Fibroblast of upper back skin (primary cell): ENCODE measurements around the gene TMEM225B.
"Not testable (repeated sequence)": the region's sequence is repeated elsewhere in the genome, so short reads cannot be mapped to it uniquely, and the experiment has no call there.

Experiments
- DNase-seq: peaks from one replicate; pipeline ENCODE4 v3.0.0-alpha.2; 2013

TMEM225B gene

DNA sequence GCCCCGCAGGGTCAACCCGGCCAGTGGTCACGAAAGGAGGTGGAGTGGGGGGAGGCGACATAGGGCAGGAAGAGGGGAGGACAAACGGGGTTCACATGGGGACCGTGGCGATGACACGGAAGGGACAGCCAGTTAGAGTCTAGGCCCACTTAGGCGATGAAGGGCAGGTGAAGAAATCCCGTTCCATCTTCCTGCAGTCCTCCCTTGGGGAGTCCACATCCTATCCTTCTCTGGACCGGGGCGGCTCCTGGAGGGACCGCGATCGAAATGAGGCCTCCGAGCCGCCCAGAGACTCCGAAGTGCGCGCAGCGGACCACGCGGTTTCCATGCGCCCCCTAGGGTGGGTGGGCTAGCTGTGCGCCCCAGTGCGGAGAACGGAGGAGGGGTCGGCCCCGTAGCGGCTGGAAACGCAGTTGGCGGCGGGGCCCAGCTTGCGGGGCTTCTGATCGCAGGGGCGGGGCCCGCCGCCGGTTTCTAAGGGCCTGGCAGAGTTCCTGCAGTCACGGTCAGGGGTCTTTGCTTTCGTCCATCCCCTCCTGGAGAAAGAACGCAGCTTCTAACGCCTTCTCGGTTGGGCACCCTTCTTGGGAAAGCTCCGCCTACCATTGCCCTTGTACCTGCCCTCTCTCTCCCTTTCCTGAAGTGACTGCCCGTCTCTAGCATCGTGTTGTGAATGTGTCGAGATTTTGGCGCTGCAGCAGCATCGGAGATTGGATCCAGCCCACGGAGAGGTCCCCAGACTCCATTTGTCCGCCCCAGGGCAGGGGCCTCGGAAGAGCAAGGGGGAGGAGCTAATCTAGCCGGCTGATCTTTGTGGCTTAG lies 17.9 kb upstream of the TMEM225B start:
- DNase-seq: peak; percentile 45

- DNase-seq: not testable (repeated sequence)
Measured at GRCh38 chr7:99580778-99581332, 17.2 kb upstream of the TMEM225B start.

DNA sequence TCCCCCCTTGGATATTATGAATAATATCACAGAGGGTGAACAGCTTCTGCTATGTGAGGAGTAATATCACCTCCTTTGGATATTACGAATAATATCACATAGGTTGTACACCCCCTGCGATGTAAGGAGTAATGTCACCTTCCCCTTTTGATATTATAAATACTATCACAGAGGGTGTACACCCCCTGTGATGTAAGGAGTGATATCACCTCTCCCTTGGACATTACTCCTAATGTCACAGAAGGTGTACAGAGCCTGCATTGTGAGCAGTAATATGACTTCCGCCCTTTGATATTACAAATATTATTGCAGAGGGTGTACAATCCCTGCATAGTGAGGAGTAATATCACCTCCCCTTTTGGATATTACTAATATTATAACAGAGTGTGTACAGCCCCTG lies 9.2 kb upstream of the TMEM225B start:
- DNase-seq: no peak

DNA sequence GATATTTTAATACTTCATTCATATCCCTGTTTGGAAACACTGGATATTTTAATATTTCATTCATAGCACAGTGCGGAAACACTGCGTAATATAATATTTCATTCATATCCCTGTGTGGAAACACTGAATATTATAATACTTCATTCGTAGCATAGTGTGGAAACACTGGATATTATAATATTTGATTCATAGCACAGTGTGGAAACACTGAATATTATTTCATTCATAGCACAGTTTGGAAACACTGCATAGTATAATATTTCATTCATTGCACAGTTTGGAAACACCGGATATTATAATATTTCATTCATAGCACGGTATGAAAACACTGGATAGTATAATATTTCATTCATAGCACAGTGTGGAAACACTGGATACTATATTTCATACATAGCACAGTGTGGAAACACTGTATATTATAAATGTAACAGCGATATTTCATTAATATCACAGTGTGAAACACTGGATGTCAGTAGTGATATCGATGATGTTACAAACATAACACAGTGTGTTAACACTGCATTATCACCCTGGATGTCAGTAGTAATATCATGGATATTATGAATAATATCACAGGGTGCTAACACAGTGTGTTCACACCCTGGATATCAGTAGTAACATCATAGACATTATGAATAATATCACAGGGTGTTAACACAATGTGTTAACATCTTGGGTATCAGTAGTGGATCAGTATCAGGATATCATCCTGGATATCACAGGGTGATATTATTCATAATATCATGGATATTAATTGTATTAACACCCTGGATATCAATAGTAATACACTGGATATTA lies 2.9 kb upstream of the TMEM225B start:
- no peak for DNase-seq

GRCh38 chr7:99596408-99596955 lies 1.6 kb upstream of the TMEM225B start:
- DNase-seq: no peak

- no peak for DNase-seq
Measured at GRCh38 chr7:99599836-99600235, 1.8 kb downstream of the TMEM225B start.

- DNase-seq: no peak
Measured at GRCh38 chr7:99601656-99602310, 3.7 kb downstream of the TMEM225B start.

GRCh38 chr7:99605527-99605926 lies 7.5 kb downstream of the TMEM225B start:
- DNase-seq: no peak

- no peak for DNase-seq
Measured at GRCh38 chr7:99606531-99606930, 8.5 kb downstream of the TMEM225B start.

DNA sequence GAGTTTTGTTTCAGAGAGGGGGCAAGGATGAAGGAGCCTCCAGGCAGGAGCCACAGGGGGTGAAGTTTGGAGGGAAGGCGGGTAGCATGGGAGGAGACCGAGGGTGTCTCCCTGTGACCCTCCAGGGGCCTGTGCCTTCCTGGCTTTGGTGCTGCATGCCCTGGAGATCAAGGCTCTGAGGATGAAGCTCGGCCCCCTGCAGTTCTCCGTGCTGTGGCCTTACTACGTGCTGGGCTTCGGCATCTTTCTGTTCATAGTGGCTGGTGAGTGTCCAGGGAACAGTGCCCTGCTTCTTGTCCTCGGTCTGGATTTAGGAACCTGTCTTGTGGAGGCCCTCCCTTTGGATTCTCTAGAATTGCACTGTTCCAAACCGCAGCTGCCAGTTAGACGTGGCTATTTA lies 9.5 kb downstream of the TMEM225B start:
- no peak for DNase-seq

DNA sequence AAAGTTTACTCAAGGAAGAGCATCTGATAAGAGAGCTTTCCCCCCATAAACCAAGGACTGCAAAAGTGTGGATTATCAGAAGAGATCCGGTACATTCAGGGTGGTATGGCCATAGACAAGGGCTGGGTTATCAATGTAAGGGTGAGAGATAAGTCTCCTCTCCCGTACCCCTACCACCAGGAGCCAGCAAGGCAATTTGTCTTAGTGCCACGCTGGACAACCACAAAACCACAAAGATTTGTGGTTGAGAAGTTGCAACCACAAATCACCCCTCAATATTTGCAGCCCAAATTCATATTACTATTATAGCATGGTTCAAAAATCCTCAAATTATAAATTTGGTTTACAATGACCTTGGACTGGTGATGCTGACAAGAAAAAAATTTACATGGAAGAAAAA lies 16.4 kb downstream of the TMEM225B start:
- no peak for DNase-seq

DNA sequence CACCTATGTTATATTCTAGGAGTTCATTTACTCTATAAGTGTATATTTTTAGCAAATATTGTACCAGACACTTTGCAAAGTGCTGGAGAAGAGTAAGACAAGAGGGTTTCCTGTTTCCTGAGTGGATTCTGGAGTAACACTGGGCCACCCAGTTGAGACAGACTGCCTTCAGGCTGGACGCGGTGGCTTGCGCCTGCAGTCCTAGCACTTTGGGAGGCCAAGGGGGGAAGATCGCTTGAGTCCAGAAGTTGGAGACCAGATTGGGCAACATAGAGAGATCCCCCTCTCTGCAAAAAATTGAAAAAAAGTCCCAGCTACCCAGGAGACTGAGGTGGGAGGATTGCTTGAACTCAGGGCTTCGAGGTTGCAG lies 17.9 kb downstream of the TMEM225B start:
- DNase-seq: no peak

DNA sequence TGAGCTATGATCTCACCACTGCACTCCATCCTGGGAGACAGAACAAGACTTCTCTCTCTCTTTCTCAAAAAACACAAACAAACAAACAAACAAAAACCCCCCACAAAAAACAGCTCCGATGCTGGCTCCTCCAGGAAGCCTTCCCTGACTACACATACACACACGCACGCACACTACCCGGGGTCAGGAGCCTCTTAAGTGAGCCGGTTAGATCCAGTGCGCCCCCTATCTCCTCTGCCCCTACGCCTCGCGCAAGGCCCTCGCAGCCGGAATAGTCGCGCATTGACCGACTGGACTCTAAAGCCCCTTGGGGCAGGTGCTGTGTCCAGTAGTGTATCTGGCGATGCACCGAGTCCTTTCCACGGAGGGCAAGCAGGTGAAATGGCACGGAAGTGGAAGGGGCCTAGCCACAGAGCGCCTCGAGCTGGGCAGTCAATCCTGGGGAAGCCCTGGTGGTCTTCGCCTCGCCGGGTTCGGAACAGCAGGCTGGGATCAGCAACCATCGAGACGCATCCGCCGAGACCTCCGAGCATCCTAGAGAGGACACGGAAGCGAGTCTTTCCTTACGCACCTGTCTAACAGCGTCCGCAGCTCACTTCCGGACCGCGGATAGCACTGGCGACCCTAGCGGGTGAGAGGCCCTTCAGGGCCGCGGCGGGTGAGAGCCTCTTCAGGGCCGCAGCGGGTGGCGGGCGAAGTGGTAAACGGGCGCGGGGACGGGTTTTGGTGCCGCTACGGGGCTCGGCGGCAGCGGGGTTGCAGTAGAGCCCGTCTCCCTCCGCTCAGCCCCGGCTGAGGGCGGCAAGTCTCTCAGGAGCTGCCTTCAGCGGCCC lies 18.5 kb downstream of the TMEM225B start, which contains the start of gene ZSCAN25:
Gene ZSCAN25 (plus strand): TSS at position 588 of the 833 bp plus-strand sequence. CDS start 2,661 bp downstream, outside the sequence.
- peak; percentile 91 for DNase-seq

- DNase-seq: no peak
Measured at GRCh38 chr7:99617192-99617781, 19.2 kb downstream of the TMEM225B start.

GRCh38 chr7:99618726-99619125 lies 20.7 kb downstream of the TMEM225B start:
- DNase-seq: peak; percentile 8

DNA sequence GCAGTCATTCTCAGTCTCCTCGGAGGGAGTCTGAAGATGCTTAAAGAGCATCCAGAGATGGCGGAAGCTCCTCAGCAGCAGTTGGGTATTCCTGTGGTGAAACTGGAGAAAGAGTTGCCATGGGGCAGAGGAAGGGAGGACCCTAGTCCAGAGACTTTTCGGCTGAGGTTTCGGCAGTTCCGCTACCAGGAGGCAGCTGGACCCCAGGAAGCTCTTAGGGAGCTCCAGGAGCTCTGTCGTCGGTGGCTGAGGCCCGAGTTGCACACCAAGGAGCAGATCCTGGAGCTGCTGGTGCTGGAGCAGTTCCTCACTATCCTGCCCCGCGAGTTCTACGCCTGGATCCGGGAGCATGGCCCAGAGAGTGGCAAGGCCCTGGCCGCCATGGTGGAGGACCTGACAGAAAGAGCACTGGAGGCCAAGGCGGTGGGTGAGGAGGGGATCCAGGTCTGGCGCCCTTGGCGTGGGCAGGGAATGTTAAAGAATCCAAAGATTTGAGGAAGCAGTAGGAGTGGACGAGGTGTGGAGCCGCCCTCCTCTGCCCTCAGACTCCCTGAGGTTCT lies 21.6 kb downstream of the TMEM225B start:
- no peak for DNase-seq

- DNase-seq: no peak
Measured at GRCh38 chr7:99621271-99621670, 23.2 kb downstream of the TMEM225B start.

DNA sequence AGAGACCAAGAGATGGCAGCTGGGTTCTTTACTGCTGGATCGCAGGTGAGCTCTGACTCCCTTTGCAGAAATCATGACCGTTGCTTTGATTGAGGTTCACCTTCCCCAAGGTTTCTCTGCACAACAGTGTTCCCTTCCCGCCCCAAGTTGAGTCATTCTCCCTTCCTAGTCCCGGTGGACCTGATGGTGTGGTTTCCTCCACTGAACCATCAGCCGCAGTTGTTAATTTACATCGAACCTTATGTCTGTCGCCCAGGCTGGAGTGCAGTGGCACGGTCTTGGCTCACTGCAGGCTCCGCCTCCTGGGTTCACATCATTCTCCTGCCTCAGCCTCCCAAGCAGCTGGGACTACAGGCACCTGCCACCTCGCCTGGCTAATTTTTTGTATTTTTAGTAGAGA lies 24.5 kb downstream of the TMEM225B start:
- no peak for DNase-seq

DNA sequence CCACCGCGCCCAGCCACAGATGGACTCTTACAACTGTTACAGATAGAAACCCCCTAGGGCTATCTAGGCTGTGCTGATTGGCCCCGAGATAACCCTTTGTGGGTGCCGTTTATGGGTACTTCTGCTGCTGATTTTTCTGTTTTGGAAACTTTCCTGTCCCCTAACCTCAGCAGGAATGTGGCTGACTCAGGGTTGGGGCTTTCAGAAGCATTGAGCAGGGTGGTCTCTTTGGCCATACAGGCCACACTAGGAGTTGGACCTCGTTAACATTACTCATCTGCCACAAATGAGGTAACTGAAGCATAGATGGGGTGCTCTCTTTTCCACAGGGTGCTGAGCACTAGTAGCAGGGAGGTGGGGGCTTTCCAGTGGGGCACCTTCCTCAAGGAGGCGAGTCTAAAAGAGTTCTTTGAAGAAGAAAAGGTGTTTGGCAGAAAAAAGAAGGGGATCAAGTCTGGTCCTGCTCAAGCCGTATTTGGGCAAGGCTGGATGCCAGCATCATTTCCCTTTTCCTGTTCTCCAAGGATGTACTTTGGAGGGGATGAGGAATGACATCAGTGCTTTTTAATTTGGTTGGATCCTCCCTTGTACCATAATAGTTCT lies 25.1 kb downstream of the TMEM225B start:
- DNase-seq: peak; percentile 8

DNA sequence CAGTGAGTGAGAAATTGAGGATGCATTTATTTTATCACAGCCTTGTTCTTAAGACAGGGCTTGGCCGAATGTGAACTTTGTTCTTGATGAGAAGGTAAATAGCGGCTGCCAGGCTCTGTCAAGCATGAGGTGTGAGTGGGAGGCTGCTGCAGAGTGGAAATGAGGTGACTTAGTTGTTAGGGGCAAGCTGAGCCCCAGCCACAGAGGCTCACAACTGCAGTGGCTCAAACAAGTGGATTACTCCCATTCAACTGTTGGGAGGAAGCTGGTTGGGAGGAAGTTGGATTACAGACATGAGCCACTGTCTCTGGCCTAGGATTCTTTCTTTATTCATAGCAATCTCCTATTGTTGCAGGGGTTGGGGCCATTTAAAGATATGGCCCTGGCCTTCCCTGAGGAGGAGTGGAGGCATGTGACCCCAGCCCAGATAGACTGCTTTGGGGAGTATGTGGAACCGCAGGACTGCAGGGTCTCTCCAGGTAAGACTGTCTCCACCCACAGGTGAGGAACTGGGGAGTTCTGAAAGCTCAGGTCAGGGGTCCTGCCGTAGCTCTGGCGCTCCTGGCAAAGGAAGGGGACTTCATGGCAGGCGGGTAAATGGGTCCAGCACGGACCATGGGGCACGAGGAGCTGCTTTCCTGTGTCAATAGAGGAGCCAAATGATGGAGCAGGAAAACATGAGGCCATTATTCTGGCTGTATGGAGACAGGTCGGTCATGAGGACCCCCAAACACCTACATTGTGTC lies 25.8 kb downstream of the TMEM225B start:
- no peak for DNase-seq
